Measurements from ENCODE around the gene MTFR2.

Gene MTFR2

DNA sequence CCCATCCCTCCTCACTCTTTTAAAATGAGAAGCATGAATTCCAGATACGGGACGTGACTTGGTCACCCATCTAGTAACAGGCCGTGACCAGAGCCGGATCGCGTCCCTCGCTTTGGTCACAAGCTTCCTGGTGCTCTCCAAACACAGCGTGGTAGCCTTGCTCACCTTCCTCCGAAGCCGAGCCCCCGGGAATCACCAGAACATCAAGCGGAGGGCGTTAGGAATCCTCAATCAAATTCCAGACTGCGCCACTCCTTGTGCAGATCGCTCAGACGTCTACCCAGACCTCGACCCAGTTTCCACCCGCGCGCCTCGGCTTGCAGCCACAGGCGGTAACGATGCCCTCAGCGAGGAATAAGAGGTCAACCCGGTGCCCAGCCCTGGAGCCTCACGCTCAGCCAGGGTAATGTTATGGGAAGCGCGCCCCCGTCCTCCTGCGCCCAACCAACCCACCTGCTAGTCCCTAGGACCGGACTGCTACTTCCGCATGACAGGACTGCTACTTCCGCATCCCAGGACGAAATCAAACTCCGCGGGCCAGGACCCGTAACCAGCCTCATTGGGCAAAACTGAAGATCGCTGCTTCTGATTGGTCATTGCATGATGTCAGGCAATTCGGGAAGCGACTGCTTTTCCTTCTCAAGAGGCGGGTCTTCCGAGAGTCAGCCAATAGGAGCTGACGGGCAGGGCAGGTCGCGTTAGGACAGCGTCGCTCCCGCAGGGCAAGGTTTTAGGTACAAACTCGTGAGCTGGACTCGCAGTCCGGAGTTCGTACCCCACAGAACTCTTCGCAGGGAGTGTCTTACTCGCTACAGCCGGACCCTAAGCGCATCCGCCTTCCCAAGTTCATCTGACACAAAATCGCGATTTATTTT is at the start of gene MTFR2:
Gene MTFR2, minus strand, starts transcription at position 501 of the 875 bp plus-strand sequence. CDS start 1,212 bp downstream, outside the sequence.
- no peaks in the 10 kb centered on the region for H3K27me3 Mint-ChIP-seq
- no peaks in the 10 kb centered on the region for H3K9me3 Mint-ChIP-seq
- H3K27ac Mint-ChIP-seq: peak within 1 kb of the TSS; percentile 94
- peak; percentile 86 for DNase-seq
- H3K4me3 Mint-ChIP-seq: peak within 1 kb of the TSS; percentile 97
- H3K36me3 Mint-ChIP-seq (ENCODE audit: low read depth): peaks cover 61% of the 10 kb centered on the region
- peaks cover 51% of the 10 kb centered on the region for H3K4me1 Mint-ChIP-seq (ENCODE audit: low read depth)

- Mint-ChIP-seq H3K9me3 (no peaks in the 10 kb centered on the region), H3K27ac (no peak overlapping the region), H3K4me3 (no peak overlapping the region), H3K27me3 (no peaks in the 10 kb centered on the region), H3K36me3 (ENCODE audit: low read depth) (peaks cover 5% of the 10 kb centered on the region), H3K4me1 (ENCODE audit: low read depth) (peaks cover 19% of the 10 kb centered on the region)
- no peak for DNase-seq
Observed at GRCh38 chr6:136294621-136295020, 44.5 kb upstream of the MTFR2 start.

- H3K9me3 Mint-ChIP-seq: no peaks in the 10 kb centered on the region
- H3K4me1 Mint-ChIP-seq (ENCODE audit: low read depth): peaks cover 38% of the 10 kb centered on the region
- peak overlapping the region; percentile 94 for H3K4me3 Mint-ChIP-seq
- peak overlapping the region; percentile 100 for H3K27ac Mint-ChIP-seq
- peak; percentile 79 for DNase-seq
- no peaks in the 10 kb centered on the region for H3K27me3 Mint-ChIP-seq
- H3K36me3 Mint-ChIP-seq (ENCODE audit: low read depth): peaks cover 43% of the 10 kb centered on the region
Observed at GRCh38 chr6:136290410-136291010, 40.4 kb upstream of the MTFR2 start.

GRCh38 chr6:136289579-136290409 is 39.7 kb upstream of the MTFR2 start, which contains the start of gene BCLAF1:
BCLAF1 (minus strand) TSS chr6:136289846; CDS start chr6:136279866, 9,980 bp downstream.
- no peaks in the 10 kb centered on the region for H3K9me3 Mint-ChIP-seq
- H3K27ac Mint-ChIP-seq: peak within 1 kb of the TSS; percentile 100
- no peaks in the 10 kb centered on the region for H3K27me3 Mint-ChIP-seq
- peaks cover 45% of the 10 kb centered on the region for H3K4me1 Mint-ChIP-seq (ENCODE audit: low read depth)
- DNase-seq: peak; percentile 99
- peaks cover 50% of the 10 kb centered on the region for H3K36me3 Mint-ChIP-seq (ENCODE audit: low read depth)
- H3K4me3 Mint-ChIP-seq: peak within 1 kb of the TSS; percentile 94

- H3K27me3 Mint-ChIP-seq: no peaks in the 10 kb centered on the region
- H3K36me3 Mint-ChIP-seq (ENCODE audit: low read depth): peaks cover 55% of the 10 kb centered on the region
- H3K4me1 Mint-ChIP-seq (ENCODE audit: low read depth): peaks cover 51% of the 10 kb centered on the region
- no peaks in the 10 kb centered on the region for H3K9me3 Mint-ChIP-seq
- peak overlapping the region; percentile 94 for H3K4me3 Mint-ChIP-seq
- peak overlapping the region; percentile 100 for H3K27ac Mint-ChIP-seq
- peak; percentile 94 for DNase-seq
Observed at GRCh38 chr6:136289327-136289578, 39.1 kb upstream of the MTFR2 start.

- Mint-ChIP-seq H3K36me3 (ENCODE audit: low read depth) (peaks cover 56% of the 10 kb centered on the region), H3K27ac (peak overlapping the region; percentile 100), H3K9me3 (no peaks in the 10 kb centered on the region), H3K27me3 (no peaks in the 10 kb centered on the region), H3K4me3 (peak overlapping the region; percentile 94), H3K4me1 (ENCODE audit: low read depth) (peaks cover 55% of the 10 kb centered on the region)
- peak; percentile 80 for DNase-seq
Observed at GRCh38 chr6:136288566-136289326, 38.6 kb upstream of the MTFR2 start.

DNA sequence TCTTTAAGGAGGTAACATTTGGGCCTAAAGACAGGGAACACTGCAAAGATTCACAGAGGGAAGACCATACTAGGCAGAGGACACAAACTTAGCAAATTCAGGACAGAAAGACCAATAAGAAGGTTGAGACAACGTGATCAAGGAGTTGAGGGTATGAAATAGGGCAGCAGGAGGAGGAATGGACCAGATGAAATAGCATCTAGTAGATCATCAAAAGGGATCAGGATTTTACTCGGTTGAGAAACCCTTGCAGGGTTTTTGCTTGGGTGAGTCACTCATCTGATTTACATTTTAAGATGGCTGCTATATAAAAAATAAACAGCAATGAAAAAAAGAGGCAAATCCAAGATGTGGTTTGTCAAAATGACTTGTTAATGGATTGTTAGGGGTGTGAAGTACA is 34.8 kb upstream of the MTFR2 start:
- Mint-ChIP-seq H3K36me3 (ENCODE audit: low read depth) (peaks cover 88% of the 10 kb centered on the region), H3K4me3 (peak overlapping the region; percentile 94)

GRCh38 chr6:136282906-136283305 is 32.8 kb upstream of the MTFR2 start:
- Mint-ChIP-seq H3K27me3 (no peaks in the 10 kb centered on the region), H3K9me3 (no peaks in the 10 kb centered on the region), H3K4me3 (peak overlapping the region; percentile 64), H3K36me3 (ENCODE audit: low read depth) (peaks cover 87% of the 10 kb centered on the region), H3K4me1 (ENCODE audit: low read depth) (peaks cover 80% of the 10 kb centered on the region), H3K27ac (peak overlapping the region; percentile 88)
- no peak for DNase-seq

More for the DNA sequence above, 34.8 kb upstream of the MTFR2 start:
- Mint-ChIP-seq H3K27me3 (no peaks in the 10 kb centered on the region), H3K4me1 (ENCODE audit: low read depth) (peaks cover 73% of the 10 kb centered on the region), H3K27ac (peak overlapping the region; percentile 85), H3K9me3 (no peaks in the 10 kb centered on the region)
- DNase-seq: no peak

GRCh38 chr6:136280032-136280609 is 30.0 kb upstream of the MTFR2 start:
- DNase-seq: no peak
- no peaks in the 10 kb centered on the region for H3K27me3 Mint-ChIP-seq
- H3K4me1 Mint-ChIP-seq (ENCODE audit: low read depth): peaks cover 69% of the 10 kb centered on the region
- H3K9me3 Mint-ChIP-seq: no peaks in the 10 kb centered on the region
- peak overlapping the region; percentile 55 for H3K27ac Mint-ChIP-seq
- H3K36me3 Mint-ChIP-seq (ENCODE audit: low read depth): peaks cover 90% of the 10 kb centered on the region
- no peak overlapping the region for H3K4me3 Mint-ChIP-seq

DNA sequence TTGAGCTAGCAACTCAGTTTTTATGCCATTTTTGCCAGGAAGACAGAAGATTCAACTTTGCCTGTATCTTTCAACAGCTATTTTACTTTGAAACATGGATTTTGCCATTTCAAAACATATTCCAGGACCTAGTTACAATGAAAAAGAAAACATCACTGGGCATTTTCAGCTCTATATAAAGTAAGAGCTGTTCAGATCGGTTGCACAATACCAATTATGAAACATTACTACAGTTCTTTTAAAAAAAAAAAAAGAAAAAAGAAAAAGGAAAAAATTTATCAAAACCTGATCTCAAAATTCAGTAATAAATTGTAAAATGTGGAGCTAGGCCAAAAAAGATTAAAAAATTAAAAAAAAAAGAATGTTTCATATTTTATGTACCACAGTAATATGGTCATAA is 24.0 kb upstream of the MTFR2 start:
- H3K4me3 Mint-ChIP-seq: no peak overlapping the region
- DNase-seq: no peak
- H3K4me1 Mint-ChIP-seq (ENCODE audit: low read depth): peaks cover 37% of the 10 kb centered on the region
- no peaks in the 10 kb centered on the region for H3K9me3 Mint-ChIP-seq
- no peaks in the 10 kb centered on the region for H3K27me3 Mint-ChIP-seq
- no peak overlapping the region for H3K27ac Mint-ChIP-seq
- peaks cover 97% of the 10 kb centered on the region for H3K36me3 Mint-ChIP-seq (ENCODE audit: low read depth)

GRCh38 chr6:136265101-136265500 is 15.0 kb upstream of the MTFR2 start:
- H3K27ac Mint-ChIP-seq: peak overlapping the region; percentile 71
- H3K27me3 Mint-ChIP-seq: no peaks in the 10 kb centered on the region
- H3K9me3 Mint-ChIP-seq: no peaks in the 10 kb centered on the region
- peaks cover 42% of the 10 kb centered on the region for H3K4me1 Mint-ChIP-seq (ENCODE audit: low read depth)
- no peak for DNase-seq
- H3K4me3 Mint-ChIP-seq: no peak overlapping the region
- H3K36me3 Mint-ChIP-seq (ENCODE audit: low read depth): peaks cover 98% of the 10 kb centered on the region

GRCh38 chr6:136262940-136263339 is 12.8 kb upstream of the MTFR2 start:
- peaks cover 36% of the 10 kb centered on the region for H3K4me1 Mint-ChIP-seq (ENCODE audit: low read depth)
- H3K36me3 Mint-ChIP-seq (ENCODE audit: low read depth): peaks cover 98% of the 10 kb centered on the region
- H3K9me3 Mint-ChIP-seq: no peaks in the 10 kb centered on the region
- H3K27ac Mint-ChIP-seq: peak overlapping the region; percentile 68
- DNase-seq: no peak
- H3K27me3 Mint-ChIP-seq: no peaks in the 10 kb centered on the region
- no peak overlapping the region for H3K4me3 Mint-ChIP-seq

- H3K27ac Mint-ChIP-seq: peak overlapping the region; percentile 67
Observed at GRCh38 chr6:136254851-136255466, 4.8 kb upstream of the MTFR2 start.

More at GRCh38 chr6:136254851-136255466, 4.8 kb upstream of the MTFR2 start:
- Mint-ChIP-seq H3K36me3 (ENCODE audit: low read depth) (peaks cover 55% of the 10 kb centered on the region), H3K4me3 (no peak overlapping the region), H3K4me1 (ENCODE audit: low read depth) (peaks cover 39% of the 10 kb centered on the region), H3K27me3 (no peaks in the 10 kb centered on the region), H3K9me3 (no peaks in the 10 kb centered on the region)
- DNase-seq: no peak
